Activated CD4-positive, alpha-beta T cell treated with anti-CD3 and anti-CD28 coated beads, Interleukin-2, amount 50 U/mL, for 24 hours (primary cell): ENCODE measurements around the gene CTNND2.

ENCODE experiments used
- DNase-seq, 2 donors: peaks; one replicate each; pipeline ENCODE4 v3.0.0-alpha.2; 2020; ENCODE audit warnings: low read depth in 1 of 2, low spot score in 1 of 2

CTNND2 gene

GRCh38 chr5:11277323-11277722, 626.9 kb downstream of the CTNND2 start:
- no peak for DNase-seq

DNA sequence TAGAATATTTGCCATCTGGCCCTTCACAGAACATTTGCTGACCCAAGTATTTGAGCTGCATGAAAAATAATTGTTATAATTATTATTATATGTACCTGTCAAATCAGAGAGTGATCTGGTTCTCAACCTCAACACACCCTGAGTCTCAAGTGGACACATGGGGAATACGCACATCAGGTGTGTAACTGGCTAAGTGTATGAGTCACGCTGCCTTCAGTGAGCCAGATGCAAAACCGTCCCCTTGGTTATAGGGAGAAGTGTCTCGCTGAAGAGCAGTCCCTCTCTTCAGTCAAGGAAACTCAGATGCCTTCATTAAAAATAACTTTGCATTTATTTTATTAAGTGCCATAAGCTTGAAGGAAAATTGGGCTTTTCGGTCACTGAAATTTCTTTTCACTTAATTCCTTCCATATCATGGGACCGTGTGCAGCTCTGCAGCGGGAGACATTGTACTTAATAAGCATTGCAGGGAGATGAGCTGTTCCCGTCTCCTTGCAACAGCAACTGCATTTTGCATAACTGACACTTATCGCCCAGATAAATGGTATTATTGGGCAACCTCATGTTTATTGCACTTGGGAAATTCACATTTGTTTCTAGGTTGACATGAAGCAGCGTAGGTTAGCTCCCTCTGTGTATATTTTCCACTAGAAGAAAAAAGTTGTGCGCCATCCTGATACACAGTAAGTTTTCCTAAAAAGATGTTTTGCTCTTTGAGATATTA, 630.9 kb downstream of the CTNND2 start:
- DNase-seq, result no peak

GRCh38 chr5:11269515-11269914, 634.7 kb downstream of the CTNND2 start:
- DNase-seq, result no peak

DNA sequence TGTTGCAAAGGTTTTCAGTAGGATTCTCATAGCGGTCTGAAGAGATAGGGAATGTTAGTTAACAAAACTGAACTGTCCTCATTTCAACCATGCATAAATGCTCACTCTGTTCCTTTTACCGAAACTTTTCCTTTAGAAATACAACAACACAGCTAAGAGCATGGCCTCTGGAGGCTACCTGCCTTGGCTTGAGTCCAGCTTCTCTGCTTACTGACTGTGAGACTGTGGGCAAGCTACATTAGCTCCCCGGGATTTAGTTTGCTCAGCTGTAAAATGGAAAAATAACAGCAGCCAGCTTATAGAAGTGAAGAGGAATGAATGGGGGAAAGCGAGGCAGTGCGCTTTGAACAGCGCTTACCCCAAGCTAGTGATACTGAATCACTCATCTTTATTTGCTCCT, 635.4 kb downstream of the CTNND2 start:
- no peak for DNase-seq

DNA sequence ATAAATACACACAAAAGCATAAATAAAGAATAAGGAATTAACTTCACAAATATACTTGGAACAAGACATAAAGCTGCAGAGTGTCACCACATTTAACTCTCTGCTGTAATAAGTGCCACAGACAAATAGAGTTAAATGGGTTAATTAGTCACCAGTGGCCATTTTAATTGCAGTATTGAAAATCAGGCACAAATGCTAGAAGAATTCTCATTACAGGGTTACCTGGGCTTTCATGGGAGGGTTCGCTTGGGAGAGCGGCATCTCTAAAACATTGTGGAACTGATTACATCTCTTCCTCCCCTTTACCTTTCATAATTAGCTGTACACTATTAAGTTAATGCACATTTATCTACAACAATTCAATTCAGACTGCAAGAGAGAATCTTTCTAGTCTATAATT, 637.9 kb downstream of the CTNND2 start:
- DNase-seq, result no peak

DNA sequence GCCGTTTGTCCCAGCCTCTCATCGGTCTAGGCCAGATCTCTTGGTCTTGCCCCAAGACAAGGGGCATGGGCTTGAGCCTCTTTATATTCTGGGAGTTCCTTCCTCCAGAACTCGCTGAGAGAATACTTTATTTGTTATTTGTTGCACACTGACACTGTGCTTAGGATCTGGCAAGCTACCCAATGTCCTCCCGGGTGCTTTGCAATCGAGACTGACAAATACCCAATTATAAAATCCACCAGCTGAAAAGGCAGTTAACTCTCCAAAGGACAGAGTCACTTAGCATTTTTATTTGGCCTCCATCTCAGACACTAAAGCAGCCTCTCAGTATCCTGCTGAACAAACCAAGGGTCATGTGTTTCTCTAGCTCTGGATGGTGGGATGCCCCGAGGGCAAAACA, 643.0 kb downstream of the CTNND2 start:
- DNase-seq, result no peak

GRCh38 chr5:11258001-11258400, 646.2 kb downstream of the CTNND2 start:
- DNase-seq, result no peak

- no peak for DNase-seq
Observed at GRCh38 chr5:11252523-11252922, 651.7 kb downstream of the CTNND2 start.

GRCh38 chr5:11252075-11252474, 652.2 kb downstream of the CTNND2 start:
- no peak for DNase-seq

DNA sequence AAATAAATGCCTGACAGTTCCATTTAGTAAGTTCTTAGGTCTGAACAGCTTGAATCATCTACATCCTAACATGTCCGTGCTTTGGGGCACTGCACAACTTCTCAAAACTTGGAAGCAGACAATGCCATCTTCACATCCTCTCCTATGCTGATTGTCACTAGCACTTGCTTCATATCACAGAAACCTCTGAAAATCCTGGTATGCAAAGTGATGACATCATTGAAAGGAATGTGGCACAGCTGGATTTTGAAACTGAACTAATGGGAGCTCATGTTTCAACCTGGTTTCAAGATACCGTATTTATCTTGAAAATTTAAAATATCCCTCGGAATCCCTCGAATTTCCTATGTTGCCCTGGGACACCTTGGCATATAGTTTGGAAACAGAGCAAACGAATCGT, 653.0 kb downstream of the CTNND2 start:
- DNase-seq, result no peak

- no peak for DNase-seq
Observed at GRCh38 chr5:11248966-11249365, 655.3 kb downstream of the CTNND2 start.

- DNase-seq, result no peak
Observed at GRCh38 chr5:11247224-11247623, 657.0 kb downstream of the CTNND2 start.

GRCh38 chr5:11240293-11241190, 663.7 kb downstream of the CTNND2 start:
- DNase-seq, result no peak

DNA sequence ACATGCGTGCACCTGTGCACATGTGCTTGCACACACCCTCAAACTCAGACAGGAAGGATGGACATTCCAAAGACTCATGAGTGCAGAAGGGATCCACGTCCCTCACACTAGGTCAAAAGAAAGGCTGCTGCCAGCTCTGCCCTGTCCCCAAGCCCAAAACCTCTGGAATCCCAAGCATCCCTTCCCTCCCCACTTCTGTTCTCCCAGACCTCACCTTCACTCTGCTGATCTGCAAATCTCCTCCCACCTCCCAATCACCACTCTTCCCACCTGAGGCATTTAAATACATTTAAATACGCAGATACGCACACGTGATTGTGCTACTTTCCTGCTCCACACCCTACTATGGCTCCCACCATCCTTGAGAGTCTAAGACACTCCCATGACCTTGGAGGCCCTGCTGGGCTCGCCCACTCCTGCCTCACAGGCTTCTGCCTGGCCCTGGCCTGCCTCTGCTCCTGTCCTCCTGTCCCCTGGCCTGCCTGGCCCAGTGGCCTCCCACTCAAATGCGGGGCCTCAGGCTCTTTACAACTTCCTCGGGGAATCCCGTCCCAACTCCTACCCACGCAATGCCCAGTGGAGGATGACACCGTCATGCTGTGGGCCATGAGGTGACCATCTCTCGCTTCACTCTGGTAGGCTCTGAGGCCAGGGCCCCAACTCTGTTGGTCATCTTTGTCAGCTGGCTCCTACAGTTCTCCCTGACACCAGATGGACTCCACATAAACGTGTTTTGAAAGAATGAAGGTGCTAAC, 664.8 kb downstream of the CTNND2 start:
- no peak for DNase-seq

DNA sequence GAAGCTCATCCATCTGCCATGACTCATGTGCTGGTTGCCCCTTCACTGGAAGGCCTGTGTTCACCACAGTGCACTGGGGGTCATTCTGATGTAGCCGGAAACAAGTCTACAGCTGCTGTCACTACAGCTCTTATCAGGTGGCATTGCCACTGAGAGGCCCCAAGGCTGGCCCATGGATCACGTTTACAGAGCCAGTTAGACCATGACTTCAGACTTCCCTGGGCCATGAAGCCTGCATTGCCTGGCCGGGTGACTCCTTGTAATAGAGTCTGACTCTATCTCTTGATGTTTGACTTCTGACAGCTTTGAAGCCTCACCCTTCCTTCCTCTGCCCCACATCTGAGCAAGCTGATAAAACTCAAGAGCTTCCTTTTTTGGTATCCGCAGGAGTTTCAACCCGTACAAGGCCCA, 669.7 kb downstream of the CTNND2 start:
- no peak for DNase-seq

DNA sequence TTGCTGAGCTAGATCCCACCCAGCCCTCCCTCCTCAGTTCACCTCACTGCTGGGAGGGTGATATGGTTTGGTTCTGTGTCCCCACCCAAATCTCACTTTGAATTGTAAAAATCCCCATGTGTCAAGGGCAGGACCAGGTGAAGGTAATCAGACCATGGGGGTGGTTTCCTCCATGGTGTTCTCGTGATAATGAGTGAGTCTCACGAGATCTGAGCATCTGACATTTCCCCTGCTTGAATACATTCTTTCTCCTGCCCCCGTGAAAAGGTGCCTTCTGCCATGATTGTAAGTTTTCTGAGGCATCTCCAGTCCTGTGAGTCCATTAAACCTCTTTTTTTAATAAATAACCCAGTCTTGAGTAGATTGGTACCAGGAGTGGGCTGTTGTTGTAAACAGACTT, 673.4 kb downstream of the CTNND2 start:
- no peak for DNase-seq

DNA sequence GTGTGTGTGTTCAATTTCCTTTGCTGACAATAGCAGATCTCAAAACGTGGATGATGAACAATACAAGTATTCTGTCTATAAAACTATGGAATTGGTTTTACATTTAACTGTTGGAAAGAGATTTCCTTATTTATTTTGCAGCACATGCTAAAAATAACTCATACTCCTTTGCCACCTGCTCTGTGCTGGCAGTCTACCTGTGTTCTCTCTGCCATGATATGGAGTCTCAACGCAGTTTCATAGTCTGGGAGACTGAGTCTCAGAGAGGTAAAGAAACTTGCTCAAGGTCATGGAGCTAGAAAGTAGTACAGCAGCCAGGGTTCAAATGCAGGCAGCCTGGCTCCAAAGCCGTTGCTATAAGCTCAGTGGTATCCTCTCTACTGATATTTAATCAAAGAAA, 677.2 kb downstream of the CTNND2 start:
- no peak for DNase-seq

GRCh38 chr5:11224436-11225187, 679.6 kb downstream of the CTNND2 start:
- no peak for DNase-seq

DNA sequence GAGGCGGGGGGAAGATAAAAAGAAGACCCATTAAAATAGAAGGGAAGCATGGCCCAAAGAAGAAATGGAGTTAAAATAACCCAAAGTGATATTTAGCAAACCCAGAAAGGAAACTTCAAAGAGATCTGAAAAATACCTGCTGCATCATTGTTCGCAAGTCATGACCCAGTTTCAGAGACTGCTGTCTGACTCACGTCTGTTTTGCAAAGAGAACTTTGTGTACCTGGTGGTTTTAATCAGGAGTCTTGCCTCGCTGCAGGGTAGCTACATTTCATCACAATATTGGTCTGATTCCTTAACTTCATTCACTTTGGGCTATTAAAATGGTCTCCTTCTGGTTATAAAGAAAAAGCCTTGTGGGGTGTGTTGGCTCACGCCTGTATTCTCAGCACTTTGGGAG, 682.1 kb downstream of the CTNND2 start:
- no peak for DNase-seq

- no peak for DNase-seq
Observed at GRCh38 chr5:11214864-11215644, 689.2 kb downstream of the CTNND2 start.
